Choroid plexus epithelial cell (primary cell): ENCODE results near the gene SIGLEC11.

ENCODE experiments used
- DNase-seq: peaks from one replicate; pipeline ENCODE4 v3.0.0-alpha.2; 2010; ENCODE audit warnings: low read depth
- H3K4me3 ChIP-seq: 2 replicates; pipeline ENCODE4 v1.5.1; 2011; ENCODE audit warnings: low read depth, mild to moderate bottlenecking, control low read depth, low read length, moderate library complexity
- TF ChIP-seq, protein P1 (sequence below): conservative IDR thresholded peaks from 2 replicates; pipeline ENCODE4 v1.5.1; 2011; ENCODE audit warnings: low read depth, mild to moderate bottlenecking, control low read depth, inconsistent platforms, low read length, moderate library complexity

Gene SIGLEC11

GRCh38 chr19:49910179-49910578 is 50.8 kb downstream of the SIGLEC11 start:
- TF ChIP-seq, protein P1, sequence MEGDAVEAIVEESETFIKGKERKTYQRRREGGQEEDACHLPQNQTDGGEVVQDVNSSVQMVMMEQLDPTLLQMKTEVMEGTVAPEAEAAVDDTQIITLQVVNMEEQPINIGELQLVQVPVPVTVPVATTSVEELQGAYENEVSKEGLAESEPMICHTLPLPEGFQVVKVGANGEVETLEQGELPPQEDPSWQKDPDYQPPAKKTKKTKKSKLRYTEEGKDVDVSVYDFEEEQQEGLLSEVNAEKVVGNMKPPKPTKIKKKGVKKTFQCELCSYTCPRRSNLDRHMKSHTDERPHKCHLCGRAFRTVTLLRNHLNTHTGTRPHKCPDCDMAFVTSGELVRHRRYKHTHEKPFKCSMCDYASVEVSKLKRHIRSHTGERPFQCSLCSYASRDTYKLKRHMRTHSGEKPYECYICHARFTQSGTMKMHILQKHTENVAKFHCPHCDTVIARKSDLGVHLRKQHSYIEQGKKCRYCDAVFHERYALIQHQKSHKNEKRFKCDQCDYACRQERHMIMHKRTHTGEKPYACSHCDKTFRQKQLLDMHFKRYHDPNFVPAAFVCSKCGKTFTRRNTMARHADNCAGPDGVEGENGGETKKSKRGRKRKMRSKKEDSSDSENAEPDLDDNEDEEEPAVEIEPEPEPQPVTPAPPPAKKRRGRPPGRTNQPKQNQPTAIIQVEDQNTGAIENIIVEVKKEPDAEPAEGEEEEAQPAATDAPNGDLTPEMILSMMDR = no peak
- DNase-seq = no peak
- no peak overlapping the region for H3K4me3 ChIP-seq

DNA sequence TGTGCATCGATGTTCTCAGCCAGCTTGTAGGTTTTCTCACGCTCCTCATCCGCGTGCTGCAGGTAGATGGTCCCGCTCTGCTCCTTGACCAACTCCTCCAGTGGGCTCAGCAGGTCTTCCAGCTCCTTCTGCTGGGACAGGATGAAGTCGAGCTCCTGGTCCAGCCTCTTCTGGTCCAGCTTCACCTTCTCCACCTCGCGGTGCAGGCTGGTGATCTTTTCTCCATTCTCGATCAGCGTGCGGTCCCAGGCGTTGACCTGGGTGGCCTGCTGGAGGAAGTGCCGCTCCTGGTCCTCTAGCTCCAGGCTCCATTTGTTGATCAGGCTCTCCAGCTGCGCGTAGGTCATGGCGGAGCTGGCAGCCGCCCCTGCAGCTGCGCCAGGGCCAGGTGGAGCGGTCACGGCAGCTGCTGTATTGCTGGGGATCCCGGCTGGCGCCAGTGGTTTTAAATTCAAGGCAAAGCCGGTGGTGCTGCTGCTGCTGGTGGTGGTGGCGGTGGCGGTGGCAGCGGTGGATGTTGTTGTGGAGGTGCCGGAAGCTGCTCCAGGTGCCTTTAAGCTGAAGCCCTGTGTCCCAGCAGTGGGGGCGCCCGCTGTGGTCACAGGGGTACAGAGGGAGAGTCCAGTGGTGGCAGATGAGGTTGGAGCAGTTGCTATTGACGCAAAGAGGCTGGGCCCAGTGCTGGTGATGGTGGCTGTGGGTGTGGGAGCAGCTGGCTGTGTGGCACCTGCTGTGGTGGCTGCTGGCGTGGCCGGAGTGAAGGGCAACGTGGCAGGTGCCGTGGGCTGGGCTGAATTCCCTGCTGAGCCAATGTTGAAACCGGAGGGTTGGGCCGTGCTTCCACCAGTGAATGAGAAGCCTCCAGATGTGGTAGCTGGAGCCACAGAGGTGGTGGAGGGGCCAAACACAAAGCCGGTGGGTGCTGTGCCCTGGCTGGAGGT is 52.2 kb downstream of the SIGLEC11 start:
- TF ChIP-seq, protein P1 = no peak
- no peak overlapping the region for H3K4me3 ChIP-seq
- no peak for DNase-seq

DNA sequence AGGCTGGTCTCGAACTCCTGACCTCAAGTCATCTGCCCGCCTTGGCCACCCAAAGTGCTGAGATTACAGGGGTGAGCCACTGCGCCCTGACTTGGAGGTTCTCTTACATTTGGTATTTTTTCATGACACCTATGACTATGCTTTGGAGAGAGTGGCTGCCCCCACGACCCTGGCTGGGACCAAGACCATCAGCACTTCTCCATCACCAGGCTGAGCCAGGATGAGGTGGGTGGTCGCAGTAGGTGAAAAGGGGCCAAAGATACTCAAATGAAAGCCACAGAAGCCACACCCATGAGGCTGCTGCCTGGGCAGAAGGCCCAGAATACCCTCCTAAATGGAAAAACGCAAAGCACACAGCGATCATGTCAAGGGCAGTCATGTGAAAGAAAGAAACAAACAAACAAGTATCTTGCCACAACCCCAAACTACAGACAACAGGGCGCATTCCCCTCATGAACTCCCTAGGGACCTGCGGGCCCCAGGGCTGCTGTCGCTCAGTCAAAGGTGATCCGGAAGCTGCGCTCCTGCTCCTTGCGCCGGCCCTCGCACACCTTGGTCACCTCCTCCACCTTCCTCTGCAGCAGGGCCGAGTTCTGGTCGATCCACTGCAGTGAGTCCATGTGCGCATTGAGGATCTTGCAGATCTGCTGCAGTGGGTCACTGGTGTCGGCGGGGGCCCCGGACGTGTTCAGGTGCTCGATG is 53.1 kb downstream of the SIGLEC11 start:
- no peak for DNase-seq
- TF ChIP-seq, protein P1 = no peak
- H3K4me3 ChIP-seq = no peak overlapping the region

DNA sequence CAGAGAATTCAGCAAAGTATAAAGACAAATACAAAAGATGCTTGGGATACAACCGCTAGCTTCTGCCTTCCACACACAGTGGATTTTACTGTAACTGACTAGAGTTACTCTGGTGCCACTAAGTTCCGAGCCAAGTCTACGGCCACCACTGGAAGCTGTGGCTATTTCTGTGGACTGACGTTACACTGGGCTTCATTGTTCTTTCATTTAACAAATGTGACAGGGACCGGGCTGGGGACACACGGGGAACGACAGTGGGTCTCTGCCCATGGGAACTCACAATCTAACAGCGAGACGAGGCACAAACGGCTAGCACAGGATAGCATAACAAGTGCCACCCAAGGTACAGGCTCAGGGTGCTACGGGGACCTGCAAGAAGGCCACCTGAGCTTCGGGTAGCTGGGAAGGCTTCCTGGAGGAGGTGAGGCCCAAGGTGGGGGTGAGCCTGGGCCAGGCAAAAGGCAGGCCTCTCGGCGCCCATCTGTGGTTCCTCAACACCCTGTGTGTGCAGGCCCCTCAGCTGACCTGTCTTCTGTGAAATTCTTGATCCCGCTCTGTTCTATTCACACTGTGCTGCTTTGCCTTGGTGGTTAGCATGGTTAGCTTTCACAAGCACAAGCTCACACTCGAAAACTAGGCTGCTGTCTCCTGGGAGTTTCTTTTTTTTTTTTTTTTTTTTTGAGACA is 54.0 kb downstream of the SIGLEC11 start:
- no peak for DNase-seq
- no peak overlapping the region for H3K4me3 ChIP-seq
- TF ChIP-seq, protein P1 = no peak

GRCh38 chr19:49904136-49904535 is 56.8 kb downstream of the SIGLEC11 start:
- no peak overlapping the region for H3K4me3 ChIP-seq
- TF ChIP-seq, protein P1 = no peak
- DNase-seq = no peak
